A549 (cell line): ENCODE results near the gene CELF2. TPM values are rescaled to one million over a fixed set of nuclear protein-coding genes. Genes with fewer than 3 reads are reported as not detected.

Experiments used
- ATAC-seq, 2 experiments: fragments of 200-7000 bp in 1 of 2; fragments of >200 bp in 1 of 2; cut with Nextera tagmentation in 1 of 2; cut with Tn5 transposase in 1 of 2; 3 replicates each; pipeline versions ENCODE4 v1.8.0 to v1.9.1; 2018 to 2020; ENCODE audit warnings: mild to moderate bottlenecking in 1 of 2, moderate library complexity in 1 of 2
- CTCF ChIA-PET: fragments of 300-600 bp; sonication (Branson Sonifier 250); formaldehyde crosslinking; extraction: SDS; loops from one replicate; lab custom pipeline; 2021; ENCODE audit warnings: antibody characterized with exemption, inconsistent platforms; lab: Yijun Ruan, JAX
- POLR2A ChIA-PET: fragments of 350-600 bp; formaldehyde crosslinking; extraction: SDS; loops from one replicate; lab custom pipeline; 2021; ENCODE audit warnings: antibody characterized with exemption, inconsistent platforms; lab: Yijun Ruan, JAX
- DNase-seq, 2 experiments: peaks; one replicate each; pipeline versions ENCODE4 v3.0.0 to v3.0.0-alpha.2; 2011 to 2016; ENCODE audit warnings: low read depth in 1 of 2, low spot score in 1 of 2
- FAIRE-seq: peaks from 2 replicates; lab custom pipeline; 2011; peaks lifted over from hg19 to GRCh38; lab: Jason Lieb, UNC
- H3K27ac ChIP-seq, 2 experiments: fragments of >200 bp; sonication (Bioruptor Twin); formaldehyde crosslinking; 3 replicates each; pipeline ENCODE4 v1.5.1; 2016 to 2017
- H3K4me1 ChIP-seq: fragments of >200 bp; sonication (Bioruptor Twin); formaldehyde crosslinking; 3 replicates; pipeline ENCODE4 v1.6.1; 2016
- H3K4me2 ChIP-seq: fragments of >200 bp; sonication (Bioruptor Twin); formaldehyde crosslinking; 3 replicates; pipeline ENCODE4 v1.6.1; 2016
- H3K4me3 ChIP-seq: fragments of >200 bp; sonication (Bioruptor Twin); formaldehyde crosslinking; 3 replicates; pipeline ENCODE4 v1.5.1; 2016
- H3K9me3 ChIP-seq: fragments of >200 bp; sonication (Bioruptor Twin); formaldehyde crosslinking; 3 replicates; pipeline ENCODE4 v1.6.1; 2016
- CBX8 ChIP-seq: fragments of 200-600 bp; sonication (generic); IDR thresholded peaks from 2 replicates; pipeline ENCODE4 v1.6.1; 2016
- CHD2 ChIP-seq: fragments of 150-350 bp; IDR thresholded peaks from 2 replicates; pipeline ENCODE4 v1.6.1; 2014; ENCODE audit warnings: low read length; ENCODE audit not compliant: partially characterized antibody
- FOSB ChIP-seq: fragments of 250-450 bp; sonication (Bioruptor Pico); IDR thresholded peaks from 2 replicates; pipeline ENCODE4 v1.5.0; 2020; ENCODE audit warnings: mild to moderate bottlenecking, moderate library complexity
- FOSL2 ChIP-seq, 2 experiments: fragments of 450-650 bp in 1 of 2; fragments of >200 bp in 1 of 2; sonication (Bioruptor Twin) in 1 of 2; formaldehyde crosslinking; IDR thresholded peaks; 2 replicates each; pipeline versions ENCODE4 v1.5.0 to v1.6.1; 2016 to 2020; ENCODE audit warnings: mild to moderate bottlenecking in 1 of 2, moderate library complexity in 1 of 2
- HES2 ChIP-seq: fragments of >200 bp; sonication (Bioruptor Twin); formaldehyde crosslinking; IDR thresholded peaks from 2 replicates; pipeline ENCODE4 v1.6.1; 2016
- MAFK ChIP-seq: fragments of 450-650 bp; IDR thresholded peaks from 2 replicates; pipeline ENCODE4 v1.6.1; 2014; ENCODE audit not compliant: partially characterized antibody
- MAX ChIP-seq: IDR thresholded peaks from 2 replicates; pipeline ENCODE4 v1.6.1; 2012
- NFE2L2 ChIP-seq: fragments of 150-350 bp; conservative IDR thresholded peaks from 2 replicates; pipeline ENCODE4 v1.6.1; 2014; ENCODE audit warnings: low read length
- NPAS2 ChIP-seq: fragments of 250-450 bp; sonication (Bioruptor Pico); IDR thresholded peaks from 2 replicates; pipeline ENCODE4 v1.8.0; 2022; ENCODE audit warnings: mild to moderate bottlenecking, moderate library complexity, borderline replicate concordance
- NR3C1 ChIP-seq: fragments of >200 bp; sonication (Bioruptor Twin); formaldehyde crosslinking; IDR thresholded peaks from 3 replicates; pipeline ENCODE4 v1.6.1; 2017
- RCOR1 ChIP-seq: fragments of 150-350 bp; IDR thresholded peaks from 2 replicates; pipeline ENCODE4 v1.6.1; 2014; ENCODE audit warnings: antibody characterized with exemption, low read length, low read depth
- REST ChIP-seq: fragments of 200-600 bp; sonication (generic); IDR thresholded peaks from 2 replicates; pipeline ENCODE4 v1.6.1; 2016; ENCODE audit warnings: antibody characterized with exemption, mild to moderate bottlenecking, moderate library complexity
- SMC3 ChIP-seq: fragments of >200 bp; sonication (Bioruptor Twin); formaldehyde crosslinking; IDR thresholded peaks from 3 replicates; pipeline ENCODE4 v1.6.1; 2018; ENCODE audit warnings: inconsistent platforms
- SREBF2 ChIP-seq: fragments of 450-650 bp; IDR thresholded peaks from 2 replicates; pipeline ENCODE4 v1.6.1; 2014; ENCODE audit warnings: mild to moderate bottlenecking, moderate library complexity
- TFCP2L1 ChIP-seq: fragments of 250-450 bp; sonication (Bioruptor Pico); IDR thresholded peaks from 2 replicates; pipeline ENCODE4 v1.5.0; 2021; ENCODE audit warnings: mild to moderate bottlenecking
- ZC3H11A ChIP-seq: fragments of 450-650 bp; IDR thresholded peaks from 2 replicates; pipeline ENCODE4 v1.6.1; 2014; ENCODE audit warnings: antibody characterized with exemption, mild to moderate bottlenecking
- WGBS: methylation state at CpG from one replicate; pipeline ENCODE4 v1.1.6; 2017; ENCODE audit errors: missing lambda C conversion rate; 5-methylcytosine and 5-hydroxymethylcytosine counted together
- polyA plus RNA-seq, 4 experiments: library from polyadenylated mRNA; depleted of rRNA in 3 of 4; stranded (reverse); fragments of >200 nt; fragmentation: RNase III in 1 of 4; extraction: RNeasy Plus Mini Kit Qiagen cat#74134 plus additional on column Dnase treatment in 1 of 4; gene quantifications; 2 replicates in 3 of 4; 3 replicates in 1 of 4; pipeline ENCODE4 v1.2.3, GENCODE V29; 2011 to 2017
- TF ChIP-seq, protein P1 (sequence below): fragments of >200 bp; sonication (Bioruptor Twin); formaldehyde crosslinking; IDR thresholded peaks from 3 replicates; pipeline ENCODE4 v1.5.1; 2016

CELF2 gene
- polyA plus RNA-seq, 2 of the 4 experiments (the other 2 are of a cell fraction), result 0.01 to 0.03 TPM

DNA sequence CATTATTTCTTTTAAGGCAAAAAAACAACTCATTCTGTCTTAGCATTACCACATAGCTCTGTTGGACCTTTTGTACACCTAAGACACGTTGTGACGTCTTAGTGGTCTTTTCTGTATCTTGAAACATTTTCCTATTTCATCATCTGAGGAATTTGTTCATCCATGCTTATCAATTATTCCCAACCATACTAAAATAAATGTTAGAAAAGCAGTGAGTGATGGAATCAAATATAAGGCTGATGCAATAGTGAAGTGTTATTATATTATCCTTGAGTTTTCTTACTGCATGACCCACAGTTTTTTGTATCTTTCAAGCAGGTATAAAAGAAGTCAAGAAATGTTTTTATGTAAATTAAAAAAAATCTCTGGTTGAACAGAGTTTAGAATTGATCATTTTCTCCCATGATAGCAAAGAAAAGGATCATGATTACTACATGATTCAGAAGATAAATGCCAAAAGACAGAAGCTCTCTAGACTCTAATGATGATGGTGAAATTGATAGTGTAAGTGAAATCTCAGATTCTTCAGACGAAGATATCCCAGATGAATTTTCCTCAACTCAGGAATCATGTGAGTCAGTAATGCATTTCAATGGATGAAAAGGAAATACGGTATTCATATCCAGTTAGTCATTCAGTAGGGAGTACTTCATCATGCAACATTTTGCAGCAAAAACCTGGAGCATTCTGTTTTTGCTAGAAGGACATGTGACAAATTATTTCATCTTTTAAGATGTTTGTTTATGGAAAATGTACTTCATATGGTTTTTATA lies 51.4 kb downstream of the CELF2 start:
- H3K4me1 ChIP-seq, result no peaks in the 10 kb centered on the region
- TF ChIP-seq RCOR1 (no peak), FOSL2 (IDR thresholded peaks at IDR 0.05) (no peak), FOSL2 (CRISPR knock-in tag; IDR thresholded peaks at IDR 0.05) (no peak), NFE2L2 (no peak), MAFK (no peak), HES2 (no peak)
- no peak overlapping the region for H3K27ac ChIP-seq
- no peak overlapping the region for H3K4me2 ChIP-seq
- WGBS, result 5% methylated on average over 4 of the region's 4 CpGs
- no peak overlapping the region for H3K4me3 ChIP-seq
- CTCF ChIA-PET, result no interaction called here
- ATAC-seq (no peak), DNase-seq (no peak), FAIRE-seq (no peak)
- POLR2A ChIA-PET, result no interaction called here
- no peaks in the 10 kb centered on the region for H3K9me3 ChIP-seq

DNA sequence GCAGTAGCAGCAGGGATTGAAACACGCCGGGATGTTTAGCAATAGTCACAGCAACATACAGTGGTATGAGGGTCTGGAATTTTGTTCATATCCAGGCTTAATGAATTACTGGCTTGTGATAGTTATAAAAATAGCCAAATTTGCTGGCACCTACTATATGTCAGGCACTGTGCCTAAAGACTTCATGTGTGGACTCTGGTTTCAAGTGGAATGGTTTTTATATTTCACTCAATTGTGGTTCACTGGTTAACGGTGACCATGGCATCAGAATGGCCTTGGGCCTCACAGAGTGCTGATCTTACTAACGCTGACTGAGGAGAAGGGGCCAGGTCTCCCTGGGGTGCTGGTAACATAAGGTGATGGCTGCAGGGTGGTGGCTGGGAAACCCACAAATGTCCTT lies 55.7 kb downstream of the CELF2 start:
- FAIRE-seq (no peak), DNase-seq (no peak), ATAC-seq (no peak)
- H3K9me3 ChIP-seq, result no peaks in the 10 kb centered on the region
- ChIA-PET CTCF (no interaction called here), POLR2A (no interaction called here)
- TF ChIP-seq NPAS2 (CRISPR knock-in tag) (no peak), SMC3 (no peak), REST (no peak), ZC3H11A (no peak), HES2 (no peak), TFCP2L1 (CRISPR knock-in tag) (no peak), RCOR1 (no peak), CHD2 (no peak)
- TF ChIP-seq, protein P1, sequence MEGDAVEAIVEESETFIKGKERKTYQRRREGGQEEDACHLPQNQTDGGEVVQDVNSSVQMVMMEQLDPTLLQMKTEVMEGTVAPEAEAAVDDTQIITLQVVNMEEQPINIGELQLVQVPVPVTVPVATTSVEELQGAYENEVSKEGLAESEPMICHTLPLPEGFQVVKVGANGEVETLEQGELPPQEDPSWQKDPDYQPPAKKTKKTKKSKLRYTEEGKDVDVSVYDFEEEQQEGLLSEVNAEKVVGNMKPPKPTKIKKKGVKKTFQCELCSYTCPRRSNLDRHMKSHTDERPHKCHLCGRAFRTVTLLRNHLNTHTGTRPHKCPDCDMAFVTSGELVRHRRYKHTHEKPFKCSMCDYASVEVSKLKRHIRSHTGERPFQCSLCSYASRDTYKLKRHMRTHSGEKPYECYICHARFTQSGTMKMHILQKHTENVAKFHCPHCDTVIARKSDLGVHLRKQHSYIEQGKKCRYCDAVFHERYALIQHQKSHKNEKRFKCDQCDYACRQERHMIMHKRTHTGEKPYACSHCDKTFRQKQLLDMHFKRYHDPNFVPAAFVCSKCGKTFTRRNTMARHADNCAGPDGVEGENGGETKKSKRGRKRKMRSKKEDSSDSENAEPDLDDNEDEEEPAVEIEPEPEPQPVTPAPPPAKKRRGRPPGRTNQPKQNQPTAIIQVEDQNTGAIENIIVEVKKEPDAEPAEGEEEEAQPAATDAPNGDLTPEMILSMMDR, result no peak
- H3K4me2 ChIP-seq, result no peak overlapping the region
- H3K4me1 ChIP-seq, result no peaks in the 10 kb centered on the region
- no peak overlapping the region for H3K4me3 ChIP-seq
- no peak overlapping the region for H3K27ac ChIP-seq
- 29% methylated on average over 4 of the region's 4 CpGs for WGBS

GRCh38 chr10:11074536-11075267 lies 57.0 kb downstream of the CELF2 start:
- Histone ChIP-seq H3K4me3 (no peak overlapping the region), H3K4me2 (no peak overlapping the region), H3K27ac (no peak overlapping the region), H3K4me1 (no peaks in the 10 kb centered on the region), H3K9me3 (no peaks in the 10 kb centered on the region)
- ChIA-PET CTCF (no interaction called here), POLR2A (no interaction called here)
- no peak for FAIRE-seq
- no peak for DNase-seq
- no peak for ATAC-seq
- WGBS, result 10% methylated on average over 4 of the region's 4 CpGs
- TF ChIP-seq SREBF2 (no peak), NFE2L2 (no peak), MAFK (no peak), NR3C1 (no peak), CBX8 (no peak), FOSB (CRISPR knock-in tag) (no peak), TFCP2L1 (CRISPR knock-in tag) (no peak), MAX (no peak)
